Mesodermal cell (in vitro differentiated cells): ENCODE results near the gene ZCCHC7.
"Not testable (repeated sequence)": the region's sequence is repeated elsewhere in the genome, so short reads cannot be mapped to it uniquely, and the experiment has no call there.

Source experiments
- H3K27ac ChIP-seq: 2 replicates; pipeline ENCODE4 v1.7.0; 2013; ENCODE audit warnings: mild to moderate bottlenecking, low read depth, low read length, moderate library complexity; ENCODE audit not compliant: severe bottlenecking
- H3K36me3 ChIP-seq: 2 replicates; pipeline ENCODE4 v1.7.1; 2013; ENCODE audit warnings: mild to moderate bottlenecking, low read length, moderate library complexity; ENCODE audit not compliant: control insufficient read depth, insufficient read depth
- H3K4me1 ChIP-seq: one replicate; pipeline ENCODE4 v1.7.1; 2013; ENCODE audit warnings: mild to moderate bottlenecking, low read length; ENCODE audit not compliant: insufficient read depth, control insufficient read depth, poor library complexity, severe bottlenecking
- H3K4me3 ChIP-seq: 2 replicates; pipeline ENCODE4 v1.7.0; 2013; ENCODE audit warnings: low read length, control low read depth, mild to moderate bottlenecking; ENCODE audit not compliant: insufficient read depth, poor library complexity, severe bottlenecking; ENCODE audit errors: extremely low read depth
- H3K9me3 ChIP-seq: 2 replicates; pipeline ENCODE4 v1.7.1; 2013; ENCODE audit warnings: mild to moderate bottlenecking, low read length, moderate library complexity; ENCODE audit not compliant: control insufficient read depth
- WGBS, 2 experiments: methylation state at CpG; one replicate each; pipeline ENCODE4 v1.1.5; 2013; ENCODE audit warnings: missing lambda C conversion rate in 2 of 2; ENCODE audit not compliant: insufficient coverage in 2 of 2; 5-methylcytosine and 5-hydroxymethylcytosine counted together

Gene ZCCHC7

DNA sequence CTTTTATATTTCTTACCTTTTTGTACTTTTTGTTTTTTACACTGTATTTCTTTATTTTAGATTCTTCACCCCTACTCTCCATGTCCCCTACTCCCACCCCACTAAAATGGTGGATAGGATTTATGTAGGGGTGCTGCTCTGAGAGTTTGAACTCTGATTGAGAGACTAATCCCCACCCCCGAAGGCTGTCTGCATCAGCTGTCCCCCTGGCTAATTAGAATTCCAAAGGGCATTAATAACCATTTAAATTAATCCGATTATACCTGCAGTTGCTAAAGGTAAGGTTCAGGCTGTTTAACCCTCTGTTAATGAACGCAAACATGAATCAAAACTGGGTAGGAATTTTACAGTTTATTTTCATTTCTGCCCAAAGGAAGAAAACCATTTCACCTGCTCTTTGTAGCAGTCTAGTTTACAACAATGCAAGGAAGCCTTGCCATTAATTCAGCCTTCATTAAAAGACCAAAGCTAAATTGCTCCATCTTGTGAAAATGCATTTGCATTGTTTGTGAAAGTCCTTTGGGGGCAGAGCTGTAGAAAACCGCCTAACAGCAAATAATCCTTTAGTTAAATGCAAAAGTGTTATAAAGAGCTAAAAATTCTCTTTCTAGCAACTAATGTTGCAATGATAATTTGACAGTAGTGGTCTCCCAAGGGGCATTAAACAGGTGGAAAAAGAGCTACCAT lies 71.2 kb downstream of the ZCCHC7 start:
- Histone ChIP-seq H3K9me3 (no peaks in the 10 kb centered on the region), H3K4me1 (peaks cover 10% of the 10 kb centered on the region), H3K27ac (no peak overlapping the region), H3K36me3 (peaks cover 4% of the 10 kb centered on the region), H3K4me3 (no peak overlapping the region)
- no CpG with 5 or more reads among the region's 4 CpGs for whole genome bisulfite sequencing, 2 experiments

DNA sequence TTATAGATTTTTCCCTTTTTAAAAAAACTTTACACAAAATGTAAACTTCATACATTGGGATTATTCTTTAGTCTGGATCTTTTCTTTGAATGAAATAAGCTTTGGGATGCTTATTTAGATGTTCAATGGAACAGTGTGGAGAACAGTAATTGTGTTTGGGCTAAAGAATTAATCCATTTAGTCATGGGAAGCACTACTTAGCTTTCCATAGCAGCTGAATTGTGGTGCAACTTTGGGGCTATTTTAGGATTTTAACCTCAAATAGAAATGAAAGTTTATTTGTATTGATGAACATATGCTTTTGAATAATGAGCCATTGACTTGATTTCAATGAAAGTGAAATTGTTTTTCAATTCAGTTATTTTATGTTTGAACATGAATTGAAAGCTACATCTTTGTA lies 72.4 kb downstream of the ZCCHC7 start:
- Histone ChIP-seq H3K4me3 (no peak overlapping the region), H3K27ac (no peak overlapping the region), H3K36me3 (peaks cover 4% of the 10 kb centered on the region), H3K9me3 (no peaks in the 10 kb centered on the region), H3K4me1 (peaks cover 14% of the 10 kb centered on the region)

DNA sequence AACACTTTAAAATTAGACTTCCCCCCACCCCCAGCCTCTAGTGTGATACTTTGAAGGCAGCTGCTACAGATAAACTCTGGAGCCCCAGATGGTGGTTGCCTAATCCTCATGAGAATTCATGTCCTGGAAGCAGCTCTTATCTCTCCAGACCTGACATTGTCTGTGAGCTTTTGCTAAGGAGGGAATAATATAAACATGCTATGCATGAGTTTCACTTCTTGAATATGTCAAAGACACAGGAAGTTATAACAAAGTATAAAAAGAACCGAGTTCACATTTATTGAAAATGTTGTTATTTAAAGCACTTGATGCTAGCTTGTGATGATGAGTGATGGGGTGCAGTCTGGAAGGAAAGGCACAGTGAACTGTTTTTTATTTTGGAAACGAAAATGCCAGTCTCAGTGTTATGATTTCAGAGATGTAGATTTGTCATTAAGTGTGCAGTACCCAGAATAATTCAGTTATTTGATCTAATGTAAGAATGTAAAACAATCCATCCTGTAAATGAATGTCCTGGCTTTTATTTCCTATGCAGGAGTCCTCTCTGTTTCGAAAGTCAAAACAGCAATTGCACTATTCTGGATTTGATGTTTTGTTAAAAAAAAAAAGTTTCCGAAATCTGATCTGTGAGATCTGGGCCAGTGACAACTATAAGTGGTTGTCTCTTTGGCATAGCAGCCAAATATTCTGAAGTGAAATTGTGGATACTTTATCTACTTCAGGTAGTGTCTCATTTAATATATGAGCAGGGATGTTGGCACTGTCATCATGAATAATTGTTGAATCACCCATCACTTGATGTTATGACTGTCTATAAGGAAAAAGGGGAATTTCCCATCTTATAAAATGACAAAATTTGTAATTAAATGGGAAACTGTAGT lies 77.0 kb downstream of the ZCCHC7 start:
- Histone ChIP-seq H3K4me1 (peaks cover 49% of the 10 kb centered on the region), H3K36me3 (no peaks in the 10 kb centered on the region), H3K27ac (no peak overlapping the region), H3K4me3 (no peak overlapping the region), H3K9me3 (no peaks in the 10 kb centered on the region)
- WGBS, 2 experiments: 67 to 73% methylated on average over 1 to 3 of the region's 4 CpGs

DNA sequence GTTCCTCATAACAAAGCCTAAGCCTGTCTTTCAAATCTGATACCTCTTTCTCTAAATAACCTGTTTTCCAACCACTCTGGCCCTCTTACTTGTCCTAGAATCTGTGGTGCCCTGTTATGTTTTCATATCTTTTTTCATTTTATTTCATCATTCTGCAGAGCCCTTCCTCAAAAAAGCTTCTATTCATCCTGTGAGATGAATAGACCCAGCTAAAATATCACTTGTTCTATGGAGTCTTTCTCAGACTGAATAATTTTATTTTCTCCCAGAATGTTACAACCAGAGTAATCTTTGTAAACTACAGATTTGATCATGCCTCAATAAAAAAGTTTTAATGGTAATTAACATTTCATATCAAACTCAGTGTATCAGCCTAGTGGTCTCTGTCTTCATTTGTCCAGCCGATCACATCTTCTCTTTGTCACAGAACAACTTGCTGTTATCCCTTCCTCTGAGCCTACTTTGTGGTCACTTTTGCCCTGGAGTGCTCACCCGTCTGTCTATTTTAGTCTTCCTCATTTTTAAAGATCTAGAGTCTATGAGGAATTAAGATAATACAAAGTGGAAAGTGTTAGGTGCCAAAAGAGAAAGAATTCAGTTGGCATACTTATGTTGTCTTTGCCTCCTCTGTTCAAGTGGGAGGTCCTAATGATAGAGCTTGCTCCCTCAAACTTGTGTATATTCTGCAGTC lies 77.8 kb downstream of the ZCCHC7 start:
- H3K27ac ChIP-seq: no peak overlapping the region
- H3K36me3 ChIP-seq: no peaks in the 10 kb centered on the region
- WGBS, 2 experiments: 100% methylated on average over 1 of the region's 2 CpGs
- H3K4me3 ChIP-seq: no peak overlapping the region
- H3K4me1 ChIP-seq: peaks cover 49% of the 10 kb centered on the region
- H3K9me3 ChIP-seq: no peaks in the 10 kb centered on the region

DNA sequence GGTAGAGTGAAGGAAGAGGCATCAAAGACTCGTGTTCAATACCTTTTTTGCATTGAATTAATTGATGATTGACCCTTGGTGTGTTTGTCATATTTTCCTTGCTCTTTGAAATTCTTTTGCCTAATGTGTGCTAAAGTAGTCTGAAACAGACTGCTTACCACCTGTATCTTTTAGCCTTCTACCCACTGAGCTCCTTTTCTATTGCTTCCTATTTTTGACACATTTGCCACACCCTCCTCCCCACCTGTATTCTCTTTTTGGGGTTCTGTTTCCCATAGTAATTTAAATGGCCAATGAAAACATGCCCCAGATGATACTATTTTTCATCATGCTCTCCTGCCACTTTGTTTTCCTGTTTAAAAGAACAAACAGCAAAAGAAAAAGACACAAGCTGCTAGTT lies 78.5 kb downstream of the ZCCHC7 start:
- 92% methylated on average over 1 of the region's 1 CpG; no CpG with 5 or more reads in 1 of the 2 experiments for WGBS, 2 experiments
- no peaks in the 10 kb centered on the region for H3K9me3 ChIP-seq
- no peaks in the 10 kb centered on the region for H3K36me3 ChIP-seq
- H3K27ac ChIP-seq: no peak overlapping the region
- peaks cover 49% of the 10 kb centered on the region for H3K4me1 ChIP-seq
- no peak overlapping the region for H3K4me3 ChIP-seq

DNA sequence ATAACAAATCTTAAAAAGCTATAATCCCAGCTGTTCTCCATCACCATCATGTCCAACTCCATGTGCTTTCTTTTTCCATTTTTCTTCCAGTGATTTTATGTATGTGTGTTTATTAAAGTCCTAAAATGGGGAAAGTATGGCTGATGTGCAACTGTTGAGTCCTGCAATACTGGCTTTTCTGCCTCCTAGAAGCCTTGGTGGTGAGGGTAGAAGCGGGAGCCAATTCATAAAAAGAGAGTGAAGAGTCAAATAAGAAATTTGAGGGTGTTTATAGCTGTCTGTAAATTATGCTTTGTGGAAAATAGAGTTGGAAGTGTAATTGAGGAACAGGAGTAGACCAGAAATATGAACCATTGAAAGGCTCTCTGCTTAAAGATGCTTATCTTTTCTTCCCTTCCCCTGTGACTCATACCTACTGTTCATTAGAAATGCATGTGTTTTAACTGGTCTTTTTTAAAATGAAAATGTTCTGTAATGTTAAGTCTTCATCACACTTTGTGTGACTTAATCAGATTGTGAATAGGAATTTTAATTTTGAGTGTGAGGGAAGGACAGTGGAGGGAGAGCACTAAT lies 80.1 kb downstream of the ZCCHC7 start:
- WGBS, 2 experiments: 70 to 88% methylated on average over 1 of the region's 1 CpG

DNA sequence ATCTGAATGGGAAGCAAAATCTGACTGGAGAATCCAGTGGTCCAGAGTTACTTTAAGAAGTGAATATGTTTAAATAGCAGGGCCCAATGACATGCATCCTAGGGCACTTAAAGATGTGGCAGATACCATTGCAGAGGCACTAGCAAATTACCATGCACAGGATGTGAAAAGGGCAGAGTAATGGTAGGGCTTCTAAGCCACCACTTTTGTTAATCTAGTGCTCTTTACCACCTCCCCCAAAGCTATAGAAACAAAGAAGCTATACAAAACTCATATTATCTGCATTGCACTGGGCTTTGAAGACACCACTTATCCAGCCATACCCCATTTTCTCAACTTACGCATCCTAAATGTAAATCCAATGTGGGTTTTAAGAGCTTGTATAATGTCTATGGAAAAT lies 81.2 kb downstream of the ZCCHC7 start:
- WGBS, 2 experiments: no CpG with 5 or more reads among the region's 1 CpG
- no peaks in the 10 kb centered on the region for H3K9me3 ChIP-seq
- no peak overlapping the region for H3K4me3 ChIP-seq
- H3K27ac ChIP-seq: peak overlapping the region; percentile 50
- H3K36me3 ChIP-seq: no peaks in the 10 kb centered on the region
- H3K4me1 ChIP-seq: peaks cover 39% of the 10 kb centered on the region

More for the DNA sequence above, 80.1 kb downstream of the ZCCHC7 start:
- Histone ChIP-seq H3K4me3 (no peak overlapping the region), H3K36me3 (no peaks in the 10 kb centered on the region), H3K27ac (peak overlapping the region; percentile 84), H3K9me3 (no peaks in the 10 kb centered on the region), H3K4me1 (peaks cover 46% of the 10 kb centered on the region)

DNA sequence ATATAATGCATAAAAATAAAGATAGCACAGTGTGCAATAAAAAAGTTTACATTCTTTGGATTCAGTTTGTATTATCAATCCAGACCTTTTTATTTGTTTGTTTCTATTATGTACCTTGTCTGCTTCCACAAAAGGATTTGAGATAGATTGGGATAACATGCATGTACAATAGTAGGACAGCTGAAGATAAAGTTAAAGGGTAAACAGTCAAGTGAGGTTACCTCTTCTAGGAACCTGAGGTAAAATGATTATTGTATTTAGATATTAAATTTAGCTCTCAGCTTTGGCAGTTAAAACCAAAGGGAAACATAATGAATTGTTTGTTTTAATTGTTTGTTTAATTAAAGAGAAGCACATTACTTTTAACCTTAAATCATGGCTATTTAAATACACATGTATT lies 81.7 kb downstream of the ZCCHC7 start:
- Histone ChIP-seq H3K4me1 (peaks cover 39% of the 10 kb centered on the region), H3K4me3 (no peak overlapping the region), H3K36me3 (no peaks in the 10 kb centered on the region), H3K9me3 (no peaks in the 10 kb centered on the region), H3K27ac (peak overlapping the region; percentile 50)

DNA sequence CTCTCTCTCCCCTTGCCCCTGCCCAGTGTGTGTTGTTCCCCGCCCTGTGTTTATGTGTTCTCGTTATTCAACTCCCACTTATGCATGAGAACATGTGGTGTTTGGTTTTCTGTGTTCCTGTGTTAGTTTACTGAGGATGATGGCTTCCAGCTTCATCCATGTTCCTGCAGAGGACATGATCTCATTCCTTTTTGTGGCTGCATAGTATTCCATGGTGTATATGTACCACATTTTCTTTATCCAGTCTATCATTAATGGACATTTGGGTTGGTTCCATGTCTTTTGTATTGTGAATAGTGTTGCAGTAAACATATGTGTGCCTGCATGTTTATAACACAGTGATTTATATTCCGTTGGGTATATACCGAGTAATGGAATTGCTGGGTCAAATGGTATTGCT lies 83.1 kb downstream of the ZCCHC7 start:
- not testable (repeated sequence) for H3K27ac ChIP-seq, H3K36me3 ChIP-seq, H3K4me3 ChIP-seq, H3K9me3 ChIP-seq
- H3K4me1 ChIP-seq: peaks cover 28% of the 10 kb centered on the region
- no CpG with 5 or more reads among the region's 4 CpGs for WGBS, 2 experiments

DNA sequence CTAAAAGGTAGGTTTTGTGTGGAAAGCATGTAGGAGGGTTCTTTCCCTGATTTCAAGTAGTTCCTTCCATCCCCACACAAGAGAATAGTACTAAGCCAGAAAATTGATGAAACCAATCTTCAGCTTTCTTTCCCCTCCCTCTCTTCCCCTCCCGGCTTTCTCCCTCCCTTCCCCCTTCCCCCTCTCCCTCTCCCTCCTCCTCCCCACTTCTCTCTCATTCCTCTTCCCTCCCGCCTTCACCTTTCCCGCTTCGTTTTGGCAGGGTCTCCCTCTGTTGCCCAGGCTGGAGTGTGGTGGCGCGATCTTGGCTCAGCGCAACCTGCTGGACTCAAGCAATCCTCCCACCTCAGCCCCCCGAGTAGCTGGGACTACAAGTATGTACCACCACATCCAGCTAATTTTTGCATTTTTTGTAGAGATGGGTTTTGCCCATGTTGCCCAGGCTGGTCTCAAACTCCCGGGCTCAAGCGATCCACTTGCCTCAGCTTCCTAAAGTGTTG lies 85.8 kb downstream of the ZCCHC7 start:
- no peak overlapping the region for H3K27ac ChIP-seq
- H3K4me1 ChIP-seq: peaks cover 9% of the 10 kb centered on the region
- H3K9me3 ChIP-seq: no peaks in the 10 kb centered on the region
- H3K4me3 ChIP-seq: no peak overlapping the region
- H3K36me3 ChIP-seq: peaks cover 5% of the 10 kb centered on the region
- WGBS, 2 experiments: 85 to 87% methylated on average over 7 to 8 of the region's 10 CpGs
